ENCODE data around the gene MON2. TPM values are rescaled to one million over a fixed set of nuclear protein-coding genes. Genes with fewer than 3 reads are reported as not detected.

The MON2 gene
- total and polyA plus RNA-seq, 2 of the 13 experiments (the other 11 are each of a cell fraction or from before 2014, with no cell fraction given) = 10.5 to 24.8 TPM

DNA sequence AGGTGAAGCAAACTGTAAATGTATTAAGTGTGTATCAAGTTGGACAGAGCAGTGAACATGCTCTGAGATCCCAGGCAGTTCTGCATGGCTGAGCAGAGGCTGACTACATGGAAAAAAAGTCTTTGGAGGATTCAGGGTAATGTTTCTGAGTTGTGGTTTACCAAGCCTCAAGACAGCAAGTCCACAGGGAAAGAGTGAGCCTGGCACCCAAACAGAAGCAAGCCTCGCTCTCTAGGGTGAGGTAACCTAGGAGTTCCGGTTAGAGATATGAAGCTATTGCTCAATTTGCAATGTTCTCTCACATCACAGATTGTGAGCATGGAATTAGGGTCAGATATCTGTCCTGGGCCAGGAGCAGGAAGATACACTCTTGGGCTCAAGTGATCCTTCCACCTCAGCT lies 158.6 kb downstream of the MON2 start:
- H3K9ac ChIP-seq (ENCODE audit: insufficient read depth, low read depth, low read length) = no peak overlapping the region
- intact Hi-C loops (cut with micrococcal nuclease; ENCODE audit: unreplicated experiment) = no loop called here
- WGBS (ENCODE audit: low lambda C conversion rate) = 21% methylated on average over 2 of the region's 2 CpGs

DNA sequence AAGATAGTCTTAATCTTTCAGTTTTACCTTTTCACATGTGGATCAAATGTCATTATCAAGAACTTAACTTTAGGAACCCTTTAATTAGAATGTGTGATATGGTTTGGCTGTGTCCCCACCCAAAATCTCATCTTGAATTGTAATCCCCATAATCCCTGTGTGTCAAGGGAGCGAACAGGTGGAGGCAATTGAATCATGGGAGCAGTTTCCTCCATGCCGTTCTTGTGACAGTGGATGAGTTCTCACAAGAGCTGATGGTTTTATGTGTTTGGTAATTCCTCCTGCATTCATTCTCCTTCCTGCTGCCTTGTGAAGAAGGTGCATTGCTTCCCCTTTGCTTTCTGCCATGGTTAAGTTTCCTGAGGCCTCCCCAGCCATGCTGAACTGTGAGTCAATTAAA lies 160.6 kb downstream of the MON2 start:
- Histone ChIP-seq H3K27me3 (ENCODE audit: control insufficient read depth in 1 of 2, insufficient read depth in 2 of 2, low read length in 2 of 2) (no peaks in the 10 kb centered on the region; a peak in 1 of 5 replicates), H2AFZ (ENCODE audit: low read length) (no peak overlapping the region), H3K9ac (ENCODE audit: insufficient read depth, low read depth, low read length) (no peak overlapping the region), H3K4me2 (ENCODE audit: low read depth, low read length) (no peak overlapping the region), H3K4me1 (ENCODE audit: insufficient read depth, low read length) (peaks cover 24% of the 10 kb centered on the region), H3K79me2 (ENCODE audit: insufficient read depth, low read length) (no peaks in the 10 kb centered on the region), H4K20me1 (ENCODE audit: insufficient read depth, low read length) (no peaks in the 10 kb centered on the region), H3K36me3 (replicated peaks in 1 of 2; ENCODE audit: control insufficient read depth in 1 of 2, insufficient read depth in 2 of 2, low read length in 2 of 2) (no peaks in the 10 kb centered on the region), H3K9me3 (ENCODE audit: low read length) (no peaks in the 10 kb centered on the region), H3K27ac (ENCODE audit: extremely low read length, insufficient read depth, low read length) (no peak overlapping the region), H3K4me3 (replicated peaks in 1 of 3; ENCODE audit: insufficient read depth in 1 of 3, low read depth in 2 of 3, low read length in 3 of 3) (no peak overlapping the region)
- DNase-seq (ENCODE audit: low spot score) (no peak), FAIRE-seq (no peak), ATAC-seq (no peak)
- CTCF ChIA-PET (ENCODE audit: low intra/inter-chr PET ratio, low total read pairs) = no interaction called here
- 92% methylated on average over 2 of the region's 2 CpGs for WGBS (ENCODE audit: low lambda C conversion rate)
- BruUV-seq (replicated peaks) = no TSS peak
- intact Hi-C loops (cut with micrococcal nuclease; ENCODE audit: unreplicated experiment) = no loop called here
- in situ Hi-C loops (cut with HindIII; ENCODE audit: extremely low pct_ligation_motif_present, low pct_unique_long_range_greater_than_20kb) = no loop called here
- POLR2A ChIA-PET = no interaction called here
- TF ChIP-seq, protein P1, sequence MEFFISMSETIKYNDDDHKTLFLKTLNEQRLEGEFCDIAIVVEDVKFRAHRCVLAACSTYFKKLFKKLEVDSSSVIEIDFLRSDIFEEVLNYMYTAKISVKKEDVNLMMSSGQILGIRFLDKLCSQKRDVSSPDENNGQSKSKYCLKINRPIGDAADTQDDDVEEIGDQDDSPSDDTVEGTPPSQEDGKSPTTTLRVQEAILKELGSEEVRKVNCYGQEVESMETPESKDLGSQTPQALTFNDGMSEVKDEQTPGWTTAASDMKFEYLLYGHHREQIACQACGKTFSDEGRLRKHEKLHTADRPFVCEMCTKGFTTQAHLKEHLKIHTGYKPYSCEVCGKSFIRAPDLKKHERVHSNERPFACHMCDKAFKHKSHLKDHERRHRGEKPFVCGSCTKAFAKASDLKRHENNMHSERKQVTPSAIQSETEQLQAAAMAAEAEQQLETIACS (CRISPR knock-in tag; IDR thresholded peaks at IDR 0.05) = no peak
- TF ChIP-seq ZNF530 (CRISPR knock-in tag; IDR thresholded peaks at IDR 0.05; ENCODE audit: low read depth) (no peak), GTF2F1 (IDR thresholded peaks at IDR 0.05; ENCODE audit: low read length) (no peak), TBL1XR1 (IDR thresholded peaks at IDR 0.05; ENCODE audit: borderline replicate concordance, low read length, partially characterized antibody) (no peak), PHF20 (CRISPR knock-in tag; IDR thresholded peaks at IDR 0.05) (no peak), ATM (IDR thresholded peaks at IDR 0.05; ENCODE audit: borderline replicate concordance) (no peak), HOXA3 (CRISPR knock-in tag; IDR thresholded peaks at IDR 0.05) (no peak), NFKB2 (CRISPR knock-in tag; IDR thresholded peaks at IDR 0.05; ENCODE audit: borderline replicate concordance) (no peak)
- TF ChIP-seq, protein P2, sequence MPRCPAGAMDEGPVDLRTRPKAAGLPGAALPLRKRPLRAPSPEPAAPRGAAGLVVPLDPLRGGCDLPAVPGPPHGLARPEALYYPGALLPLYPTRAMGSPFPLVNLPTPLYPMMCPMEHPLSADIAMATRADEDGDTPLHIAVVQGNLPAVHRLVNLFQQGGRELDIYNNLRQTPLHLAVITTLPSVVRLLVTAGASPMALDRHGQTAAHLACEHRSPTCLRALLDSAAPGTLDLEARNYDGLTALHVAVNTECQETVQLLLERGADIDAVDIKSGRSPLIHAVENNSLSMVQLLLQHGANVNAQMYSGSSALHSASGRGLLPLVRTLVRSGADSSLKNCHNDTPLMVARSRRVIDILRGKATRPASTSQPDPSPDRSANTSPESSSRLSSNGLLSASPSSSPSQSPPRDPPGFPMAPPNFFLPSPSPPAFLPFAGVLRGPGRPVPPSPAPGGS (CRISPR knock-in tag; IDR thresholded peaks at IDR 0.05) = no peak
- TF ChIP-seq, protein P3, sequence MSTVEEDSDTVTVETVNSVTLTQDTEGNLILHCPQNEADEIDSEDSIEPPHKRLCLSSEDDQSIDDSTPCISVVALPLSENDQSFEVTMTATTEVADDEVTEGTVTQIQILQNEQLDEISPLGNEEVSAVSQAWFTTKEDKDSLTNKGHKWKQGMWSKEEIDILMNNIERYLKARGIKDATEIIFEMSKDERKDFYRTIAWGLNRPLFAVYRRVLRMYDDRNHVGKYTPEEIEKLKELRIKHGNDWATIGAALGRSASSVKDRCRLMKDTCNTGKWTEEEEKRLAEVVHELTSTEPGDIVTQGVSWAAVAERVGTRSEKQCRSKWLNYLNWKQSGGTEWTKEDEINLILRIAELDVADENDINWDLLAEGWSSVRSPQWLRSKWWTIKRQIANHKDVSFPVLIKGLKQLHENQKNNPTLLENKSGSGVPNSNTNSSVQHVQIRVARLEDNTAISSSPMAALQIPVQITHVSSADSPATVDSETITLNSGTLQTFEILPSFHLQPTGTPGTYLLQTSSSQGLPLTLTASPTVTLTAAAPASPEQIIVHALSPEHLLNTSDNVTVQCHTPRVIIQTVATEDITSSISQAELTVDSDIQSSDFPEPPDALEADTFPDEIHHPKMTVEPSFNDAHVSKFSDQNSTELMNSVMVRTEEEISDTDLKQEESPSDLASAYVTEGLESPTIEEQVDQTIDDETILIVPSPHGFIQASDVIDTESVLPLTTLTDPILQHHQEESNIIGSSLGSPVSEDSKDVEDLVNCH (CRISPR knock-in tag; IDR thresholded peaks at IDR 0.05) = no peak

More for the DNA sequence above, 158.6 kb downstream of the MON2 start:
- BruUV-seq (replicated peaks) = no TSS peak
- CTCF ChIA-PET (ENCODE audit: low intra/inter-chr PET ratio, low total read pairs) = no interaction called here
- ATAC-seq (peak; percentile 63), DNase-seq (ENCODE audit: low spot score) (peak; percentile 16), FAIRE-seq (peak; percentile 53)
- TF ChIP-seq ETV5 (CRISPR knock-in tag; IDR thresholded peaks at IDR 0.05; ENCODE audit: borderline replicate concordance) (peak; percentile 35; the same call in 1 of the 2 replicates), CEBPG (CRISPR knock-in tag; IDR thresholded peaks at IDR 0.05) (peak; percentile 81), PHF21A (CRISPR knock-in tag; IDR thresholded peaks at IDR 0.05) (no peak), CEBPB (IDR thresholded peaks at IDR 0.05; ENCODE audit: borderline replicate concordance, low read depth, low read length) (peak; percentile 78)
- no peaks in the 10 kb centered on the region for H4K20me1 ChIP-seq (ENCODE audit: insufficient read depth, low read length)
- H3K27ac ChIP-seq (ENCODE audit: extremely low read length, insufficient read depth, low read length) = no peak overlapping the region
- H3K36me3 ChIP-seq (replicated peaks in 1 of 2; ENCODE audit: control insufficient read depth in 1 of 2, insufficient read depth in 2 of 2, low read length in 2 of 2) = no peaks in the 10 kb centered on the region
- no peak overlapping the region for H3K4me3 ChIP-seq (replicated peaks in 1 of 3; ENCODE audit: insufficient read depth in 1 of 3, low read depth in 2 of 3, low read length in 3 of 3)
- no peaks in the 10 kb centered on the region for H3K9me3 ChIP-seq (ENCODE audit: low read length)
- POLR2A ChIA-PET = interaction anchor here (1.1 kb wide), 1 partner anchor 22 kb away, joined by 3 read pairs; no protein-coding TSS in a partner anchor
- H3K27me3 ChIP-seq (ENCODE audit: control insufficient read depth in 1 of 2, insufficient read depth in 2 of 2, low read length in 2 of 2) = no peaks in the 10 kb centered on the region; a peak in 1 of 5 replicates
- in situ Hi-C loops (cut with HindIII; ENCODE audit: extremely low pct_ligation_motif_present, low pct_unique_long_range_greater_than_20kb) = no loop called here
- no peak overlapping the region for H2AFZ ChIP-seq (ENCODE audit: low read length)
- H3K79me2 ChIP-seq (ENCODE audit: insufficient read depth, low read length) = no peaks in the 10 kb centered on the region
- no peak overlapping the region for H3K4me2 ChIP-seq (ENCODE audit: low read depth, low read length)
- peaks cover 17% of the 10 kb centered on the region for H3K4me1 ChIP-seq (ENCODE audit: insufficient read depth, low read length)
